ENCODE measurements around the gene LRP1B.

The LRP1B gene

DNA sequence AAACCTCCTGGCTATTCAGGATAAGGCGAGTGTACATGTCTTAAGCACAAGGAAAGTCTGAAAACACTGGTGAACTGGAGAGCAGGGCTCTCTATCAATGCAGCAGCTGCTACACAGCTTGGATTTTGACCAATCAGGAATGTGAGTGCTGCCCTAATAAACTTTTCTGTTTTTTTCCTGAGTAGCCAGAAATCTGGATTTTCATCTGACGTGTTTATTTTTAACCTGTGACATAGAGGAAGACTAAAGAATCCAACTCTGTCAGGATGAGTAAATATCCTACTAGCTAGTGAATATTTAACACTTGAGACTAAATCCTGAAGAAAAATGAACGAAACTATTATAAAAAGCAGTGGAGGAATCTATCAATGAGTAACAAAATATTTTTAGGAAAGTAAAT is 1638.9 kb downstream of the LRP1B start:
- Histone ChIP-seq H2AFZ (ENCODE audit: low read depth) (no peak overlapping the region), H3K36me3 (ENCODE audit: insufficient read depth) (no peaks in the 10 kb centered on the region), H3K4me1 (ENCODE audit: low read depth, poor library complexity, severe bottlenecking) (no peaks in the 10 kb centered on the region), H3K4me2 (no peak overlapping the region), H3K27ac (no peak overlapping the region), H3K9ac (no peak overlapping the region), H3K79me2 (ENCODE audit: insufficient read depth, low read depth) (no peaks in the 10 kb centered on the region), H3K4me3 (IDR thresholded peaks at IDR 0.05; ENCODE audit: insufficient read depth, low read depth, low read length) (no peak overlapping the region), H4K20me1 (ENCODE audit: insufficient read depth) (no peaks in the 10 kb centered on the region), H3K27me3 (ENCODE audit: insufficient read depth, low read depth) (no peaks in the 10 kb centered on the region)
- TF ChIP-seq, protein P1, sequence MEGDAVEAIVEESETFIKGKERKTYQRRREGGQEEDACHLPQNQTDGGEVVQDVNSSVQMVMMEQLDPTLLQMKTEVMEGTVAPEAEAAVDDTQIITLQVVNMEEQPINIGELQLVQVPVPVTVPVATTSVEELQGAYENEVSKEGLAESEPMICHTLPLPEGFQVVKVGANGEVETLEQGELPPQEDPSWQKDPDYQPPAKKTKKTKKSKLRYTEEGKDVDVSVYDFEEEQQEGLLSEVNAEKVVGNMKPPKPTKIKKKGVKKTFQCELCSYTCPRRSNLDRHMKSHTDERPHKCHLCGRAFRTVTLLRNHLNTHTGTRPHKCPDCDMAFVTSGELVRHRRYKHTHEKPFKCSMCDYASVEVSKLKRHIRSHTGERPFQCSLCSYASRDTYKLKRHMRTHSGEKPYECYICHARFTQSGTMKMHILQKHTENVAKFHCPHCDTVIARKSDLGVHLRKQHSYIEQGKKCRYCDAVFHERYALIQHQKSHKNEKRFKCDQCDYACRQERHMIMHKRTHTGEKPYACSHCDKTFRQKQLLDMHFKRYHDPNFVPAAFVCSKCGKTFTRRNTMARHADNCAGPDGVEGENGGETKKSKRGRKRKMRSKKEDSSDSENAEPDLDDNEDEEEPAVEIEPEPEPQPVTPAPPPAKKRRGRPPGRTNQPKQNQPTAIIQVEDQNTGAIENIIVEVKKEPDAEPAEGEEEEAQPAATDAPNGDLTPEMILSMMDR (conservative IDR thresholded peaks at IDR 0.05; ENCODE audit: low read depth, low read length), result no peak

DNA sequence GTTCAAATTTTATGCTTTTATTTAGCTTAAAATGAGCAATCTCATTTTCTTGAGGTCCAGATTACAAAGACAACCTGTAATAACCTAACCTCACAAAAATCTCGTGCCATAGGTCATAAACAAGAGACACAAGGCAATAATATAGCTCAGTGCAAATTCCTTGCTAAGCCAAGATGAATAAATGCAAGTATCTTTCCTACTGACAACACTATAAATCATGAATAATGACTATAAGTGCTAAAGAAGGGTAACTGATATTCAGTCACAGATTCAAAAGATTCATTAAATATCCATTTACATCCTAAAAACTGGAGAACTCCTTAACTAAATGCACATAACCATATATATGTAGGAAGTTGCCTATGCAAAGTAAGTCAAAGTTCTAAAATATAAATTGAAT is 1641.6 kb downstream of the LRP1B start:
- Histone ChIP-seq H2AFZ (ENCODE audit: low read depth) (no peak overlapping the region), H3K9ac (no peak overlapping the region), H3K4me1 (ENCODE audit: low read depth, poor library complexity, severe bottlenecking) (no peaks in the 10 kb centered on the region), H3K27me3 (ENCODE audit: insufficient read depth, low read depth) (no peaks in the 10 kb centered on the region), H3K4me2 (no peak overlapping the region), H3K4me3 (IDR thresholded peaks at IDR 0.05; ENCODE audit: insufficient read depth, low read depth, low read length) (no peak overlapping the region), H3K79me2 (ENCODE audit: insufficient read depth, low read depth) (no peaks in the 10 kb centered on the region), H3K27ac (no peak overlapping the region), H3K36me3 (ENCODE audit: insufficient read depth) (no peaks in the 10 kb centered on the region), H4K20me1 (ENCODE audit: insufficient read depth) (no peaks in the 10 kb centered on the region)
- TF ChIP-seq, protein P1 (conservative IDR thresholded peaks at IDR 0.05; ENCODE audit: low read depth, low read length), result no peak

DNA sequence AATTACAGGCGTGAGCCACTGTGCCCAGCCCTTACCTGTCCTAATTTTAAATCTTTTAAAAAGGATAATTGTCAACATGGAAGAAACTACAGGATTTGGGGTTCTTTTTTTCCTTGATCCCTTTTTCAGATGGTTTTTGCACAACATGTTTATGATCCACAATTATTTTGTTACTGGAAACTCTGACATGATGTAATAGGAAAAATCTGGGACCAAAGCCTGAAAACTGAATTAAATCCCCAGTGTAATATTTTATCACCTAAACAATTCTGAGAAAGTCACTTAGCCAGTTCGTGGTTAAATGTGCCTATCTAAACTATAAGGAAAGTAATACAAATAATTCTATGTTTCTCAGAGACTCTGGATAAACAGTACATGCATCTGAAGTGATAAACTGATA is 1649.7 kb downstream of the LRP1B start:
- Histone ChIP-seq H3K4me2 (no peak overlapping the region), H3K9ac (no peak overlapping the region), H3K27me3 (ENCODE audit: insufficient read depth, low read depth) (no peaks in the 10 kb centered on the region), H3K4me1 (ENCODE audit: low read depth, poor library complexity, severe bottlenecking) (no peaks in the 10 kb centered on the region), H3K36me3 (ENCODE audit: insufficient read depth) (no peaks in the 10 kb centered on the region), H3K79me2 (ENCODE audit: insufficient read depth, low read depth) (no peaks in the 10 kb centered on the region), H3K4me3 (IDR thresholded peaks at IDR 0.05; ENCODE audit: insufficient read depth, low read depth, low read length) (no peak overlapping the region), H2AFZ (ENCODE audit: low read depth) (no peak overlapping the region), H3K27ac (no peak overlapping the region), H4K20me1 (ENCODE audit: insufficient read depth) (no peaks in the 10 kb centered on the region)
- TF ChIP-seq, protein P1 (conservative IDR thresholded peaks at IDR 0.05; ENCODE audit: low read depth, low read length), result no peak

DNA sequence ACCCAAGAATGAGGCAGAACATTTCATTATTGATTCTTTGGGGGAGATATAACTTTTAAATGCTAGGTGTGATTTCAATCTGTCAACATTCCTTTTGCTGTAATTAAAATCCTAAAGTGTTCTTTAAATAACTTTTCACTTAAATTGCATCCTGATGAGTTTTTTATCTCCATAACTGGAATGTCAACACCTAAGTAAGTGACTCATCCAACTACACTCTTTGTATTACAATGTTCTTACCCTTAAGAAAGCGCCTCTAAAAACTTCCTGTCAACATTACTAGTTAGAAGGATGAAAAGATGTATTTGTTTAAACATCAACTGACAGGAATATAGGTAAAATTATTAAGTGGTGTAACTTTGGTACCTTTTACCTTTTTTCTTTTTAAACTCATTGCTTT is 1657.0 kb downstream of the LRP1B start:
- Histone ChIP-seq H3K79me2 (ENCODE audit: insufficient read depth, low read depth) (no peaks in the 10 kb centered on the region), H2AFZ (ENCODE audit: low read depth) (no peak overlapping the region), H3K4me3 (IDR thresholded peaks at IDR 0.05; ENCODE audit: insufficient read depth, low read depth, low read length) (no peak overlapping the region), H3K4me2 (no peak overlapping the region), H3K9ac (no peak overlapping the region), H3K36me3 (ENCODE audit: insufficient read depth) (no peaks in the 10 kb centered on the region), H4K20me1 (ENCODE audit: insufficient read depth) (no peaks in the 10 kb centered on the region), H3K4me1 (ENCODE audit: low read depth, poor library complexity, severe bottlenecking) (no peaks in the 10 kb centered on the region), H3K27ac (no peak overlapping the region), H3K27me3 (ENCODE audit: insufficient read depth, low read depth) (no peaks in the 10 kb centered on the region)
- TF ChIP-seq, protein P1 (conservative IDR thresholded peaks at IDR 0.05; ENCODE audit: low read depth, low read length), result no peak

DNA sequence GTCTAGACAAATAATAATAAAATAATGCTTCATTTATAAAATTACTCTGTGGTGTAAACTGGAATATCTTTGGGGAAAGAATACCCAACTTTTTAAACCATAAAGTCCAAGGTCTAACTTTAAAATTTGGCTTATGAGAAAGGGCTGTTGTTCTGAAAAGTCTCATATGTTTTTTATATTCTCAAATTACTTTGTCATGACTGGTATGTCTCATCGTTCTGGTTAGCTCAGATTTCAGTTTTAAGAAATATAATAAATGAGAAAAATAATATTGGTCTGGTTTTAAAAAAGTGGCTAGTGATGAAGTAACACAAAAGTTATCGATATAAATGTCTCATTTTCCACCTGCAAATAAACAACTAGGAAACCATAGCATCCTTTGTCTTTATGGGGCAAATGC is 1658.1 kb downstream of the LRP1B start:
- TF ChIP-seq, protein P1 (conservative IDR thresholded peaks at IDR 0.05; ENCODE audit: low read depth, low read length), result no peak
- Histone ChIP-seq H3K4me3 (IDR thresholded peaks at IDR 0.05; ENCODE audit: insufficient read depth, low read depth, low read length) (no peak overlapping the region), H3K9ac (no peak overlapping the region), H3K27ac (no peak overlapping the region), H3K4me1 (ENCODE audit: low read depth, poor library complexity, severe bottlenecking) (no peaks in the 10 kb centered on the region), H3K36me3 (ENCODE audit: insufficient read depth) (no peaks in the 10 kb centered on the region), H2AFZ (ENCODE audit: low read depth) (no peak overlapping the region), H4K20me1 (ENCODE audit: insufficient read depth) (no peaks in the 10 kb centered on the region), H3K79me2 (ENCODE audit: insufficient read depth, low read depth) (no peaks in the 10 kb centered on the region), H3K27me3 (ENCODE audit: insufficient read depth, low read depth) (no peaks in the 10 kb centered on the region), H3K4me2 (no peak overlapping the region)

Data from KMS-11 (cell line).